Measurements from ENCODE around the gene RTN4RL2. TPM values are rescaled to one million over a fixed set of nuclear protein-coding genes. Genes with fewer than 3 reads are reported as not detected.

Gene RTN4RL2
- total RNA-seq, 1 donor from 2014 or later = 0.67 TPM

- Histone ChIP-seq H3K36me3 (ENCODE audit: control insufficient read depth, insufficient read depth, low read length) (no peaks in the 10 kb centered on the region), H3K27me3 (ENCODE audit: control insufficient read depth, insufficient read depth, low read length) (no peaks in the 10 kb centered on the region), H3K4me3 (ENCODE audit: low read depth, low read length) (no peak overlapping the region)
- no peak for TF ChIP-seq CTCF (IDR thresholded peaks at IDR 0.05; ENCODE audit: insufficient read depth, low read length, poor library complexity, severe bottlenecking)
- no peak for DNase-seq (ENCODE audit: low read depth)
Measured at GRCh38 chr11:57497303-57498247, 37.2 kb downstream of the RTN4RL2 start.

- TF ChIP-seq CTCF (IDR thresholded peaks at IDR 0.05; ENCODE audit: insufficient read depth, low read length, poor library complexity, severe bottlenecking) = no peak
- H3K4me3 ChIP-seq (ENCODE audit: low read depth, low read length) = no peak overlapping the region
- no peaks in the 10 kb centered on the region for H3K36me3 ChIP-seq (ENCODE audit: control insufficient read depth, insufficient read depth, low read length)
- DNase-seq (ENCODE audit: low read depth) = no peak
- H3K27me3 ChIP-seq (ENCODE audit: control insufficient read depth, insufficient read depth, low read length) = no peaks in the 10 kb centered on the region
Measured at GRCh38 chr11:57498540-57498939, 38.2 kb downstream of the RTN4RL2 start.

- no peaks in the 10 kb centered on the region for H3K36me3 ChIP-seq (ENCODE audit: control insufficient read depth, insufficient read depth, low read length)
- H3K4me3 ChIP-seq (ENCODE audit: low read depth, low read length) = peak overlapping the region; percentile 30
- DNase-seq (ENCODE audit: low read depth) = peak; percentile 39
- no peak for TF ChIP-seq CTCF (IDR thresholded peaks at IDR 0.05; ENCODE audit: insufficient read depth, low read length, poor library complexity, severe bottlenecking)
- no peaks in the 10 kb centered on the region for H3K27me3 ChIP-seq (ENCODE audit: control insufficient read depth, insufficient read depth, low read length)
Measured at GRCh38 chr11:57499413-57499982, 39.2 kb downstream of the RTN4RL2 start.

GRCh38 chr11:57499983-57500461, 39.7 kb downstream of the RTN4RL2 start:
- no peaks in the 10 kb centered on the region for H3K36me3 ChIP-seq (ENCODE audit: control insufficient read depth, insufficient read depth, low read length)
- no peak overlapping the region for H3K4me3 ChIP-seq (ENCODE audit: low read depth, low read length)
- DNase-seq (ENCODE audit: low read depth) = no peak
- no peaks in the 10 kb centered on the region for H3K27me3 ChIP-seq (ENCODE audit: control insufficient read depth, insufficient read depth, low read length)
- TF ChIP-seq CTCF (IDR thresholded peaks at IDR 0.05; ENCODE audit: insufficient read depth, low read length, poor library complexity, severe bottlenecking) = no peak

- no peaks in the 10 kb centered on the region for H3K36me3 ChIP-seq (ENCODE audit: control insufficient read depth, insufficient read depth, low read length)
- H3K27me3 ChIP-seq (ENCODE audit: control insufficient read depth, insufficient read depth, low read length) = no peaks in the 10 kb centered on the region
- DNase-seq (ENCODE audit: low read depth) = no peak
- no peak for TF ChIP-seq CTCF (IDR thresholded peaks at IDR 0.05; ENCODE audit: insufficient read depth, low read length, poor library complexity, severe bottlenecking)
- H3K4me3 ChIP-seq (ENCODE audit: low read depth, low read length) = no peak overlapping the region
Measured at GRCh38 chr11:57500515-57500914, 40.2 kb downstream of the RTN4RL2 start.

All from kidney epithelial cell (primary cell).